HUES64 (cell line): ENCODE measurements around the gene GSTT2B.
"Not testable (repeated sequence)": the region's sequence is repeated elsewhere in the genome, so short reads cannot be mapped to it uniquely, and the experiment has no call there.

Experiments
- H3K27ac ChIP-seq: 2 replicates; pipeline ENCODE4 v1.7.0; 2013; ENCODE audit warnings: low read depth, low read length, inconsistent platforms
- H3K27me3 ChIP-seq: 2 replicates; pipeline ENCODE4 v1.6.1; 2013; ENCODE audit warnings: mild to moderate bottlenecking, low read length; ENCODE audit not compliant: insufficient read depth
- H3K36me3 ChIP-seq: 2 replicates; pipeline ENCODE4 v1.6.1; 2013; ENCODE audit warnings: mild to moderate bottlenecking, low read length; ENCODE audit not compliant: insufficient read depth
- H3K4me1 ChIP-seq: 2 replicates; pipeline ENCODE4 v1.6.1; 2013; ENCODE audit warnings: mild to moderate bottlenecking, low read length, moderate library complexity; ENCODE audit not compliant: insufficient read depth
- H3K4me3 ChIP-seq: 2 replicates; pipeline ENCODE4 v1.5.1; 2013; ENCODE audit warnings: mild to moderate bottlenecking, low read length, moderate library complexity
- H3K9ac ChIP-seq: 2 replicates; pipeline ENCODE4 v1.6.1; 2013; ENCODE audit warnings: mild to moderate bottlenecking, low read depth, low read length
- H3K9me3 ChIP-seq: 2 replicates; pipeline ENCODE4 v1.6.1; 2013; ENCODE audit warnings: low read depth, low read length; ENCODE audit not compliant: insufficient read depth
- WGBS: fragments of 150-250, 120-280 bp; methylation state at CpG from one replicate; pipeline ENCODE4 v1.1.7; 2013; ENCODE audit warnings: missing lambda C conversion rate; 5-methylcytosine and 5-hydroxymethylcytosine counted together

GSTT2B gene

DNA sequence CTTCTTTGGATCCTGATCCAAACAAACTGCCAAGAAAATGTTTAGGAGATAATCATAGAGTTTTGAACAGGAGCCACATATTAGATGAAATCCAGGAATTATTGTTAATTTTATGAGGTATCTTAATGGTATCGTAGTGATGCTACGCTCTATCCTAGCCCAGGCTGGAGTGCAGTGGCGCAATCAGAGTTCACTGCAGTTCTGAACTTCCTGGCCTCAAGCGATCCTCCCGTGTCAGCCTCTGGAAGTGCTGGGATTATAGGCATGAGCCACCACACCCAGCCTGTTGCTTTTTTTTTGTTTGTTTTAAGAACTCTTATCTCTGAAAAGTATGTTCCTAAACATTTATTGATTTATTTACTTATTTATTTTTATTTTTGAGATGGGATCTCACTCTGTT is 41.9 kb upstream of the GSTT2B start:
- Histone ChIP-seq H3K9ac (no peak overlapping the region), H3K4me1 (peaks cover 6% of the 10 kb centered on the region), H3K27me3 (no peaks in the 10 kb centered on the region), H3K36me3 (no peaks in the 10 kb centered on the region), H3K27ac (no peak overlapping the region), H3K4me3 (no peak overlapping the region), H3K9me3 (no peaks in the 10 kb centered on the region)
- WGBS, result 91% methylated on average over 5 of the region's 5 CpGs

GRCh38 chr22:24002272-24002671 is 41.3 kb upstream of the GSTT2B start:
- peaks cover 6% of the 10 kb centered on the region for H3K4me1 ChIP-seq
- no peak overlapping the region for H3K9ac ChIP-seq
- no peaks in the 10 kb centered on the region for H3K36me3 ChIP-seq
- H3K9me3 ChIP-seq, result no peaks in the 10 kb centered on the region
- H3K4me3 ChIP-seq, result no peak overlapping the region
- no peaks in the 10 kb centered on the region for H3K27me3 ChIP-seq
- no peak overlapping the region for H3K27ac ChIP-seq
- 96% methylated on average over 9 of the region's 10 CpGs for WGBS

DNA sequence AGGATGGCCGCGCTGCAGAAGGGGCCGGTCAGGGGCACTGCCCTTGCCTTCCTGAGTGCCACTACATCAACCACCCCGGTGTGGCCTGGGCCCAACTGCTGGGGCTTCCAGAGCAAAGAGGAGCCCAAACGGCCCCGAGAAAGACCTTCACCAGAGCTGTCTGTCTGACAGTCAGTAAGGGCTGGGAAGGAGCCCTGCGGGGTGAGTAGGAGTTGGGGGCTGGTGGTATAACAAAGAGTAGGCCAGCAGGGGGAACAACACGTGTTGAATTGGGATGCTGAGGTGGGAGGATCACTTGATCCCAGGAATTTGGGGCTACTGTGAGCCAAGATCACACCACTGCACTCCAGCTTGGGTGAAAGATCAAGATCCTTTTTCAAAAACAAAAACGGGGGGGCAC is 40.3 kb upstream of the GSTT2B start:
- Histone ChIP-seq H3K4me1 (peaks cover 6% of the 10 kb centered on the region), H3K36me3 (no peaks in the 10 kb centered on the region), H3K9ac (peak overlapping the region; percentile 1; the same call in 1 of the 2 replicates), H3K27ac (peak overlapping the region; percentile 54; the same call in 1 of the 2 replicates), H3K27me3 (no peaks in the 10 kb centered on the region; the same call in 1 of the 2 replicates), H3K9me3 (no peaks in the 10 kb centered on the region), H3K4me3 (no peak overlapping the region)
- 67% methylated on average over 9 of the region's 9 CpGs for WGBS

DNA sequence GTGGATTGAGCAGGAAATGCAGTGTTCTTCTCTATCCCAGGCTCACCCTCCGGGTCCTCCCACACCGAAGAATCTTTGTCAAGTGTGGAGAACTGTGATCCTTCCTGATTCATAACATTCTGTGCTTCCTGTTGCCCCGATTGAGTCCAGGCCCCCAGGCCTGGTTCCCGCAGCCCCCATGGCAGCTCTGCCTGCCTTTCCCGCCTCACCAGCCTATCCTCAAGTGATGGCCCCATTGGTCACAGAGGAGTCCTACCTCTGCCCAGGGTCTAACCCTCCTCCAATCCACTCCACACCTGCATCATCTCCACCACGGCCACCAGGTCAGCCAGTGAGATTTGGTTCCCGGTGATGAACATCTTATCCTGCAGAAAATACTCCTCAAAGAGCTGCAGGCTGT is 38.8 kb upstream of the GSTT2B start:
- H3K9ac ChIP-seq, H3K4me3 ChIP-seq, H3K27ac ChIP-seq, H3K4me1 ChIP-seq, H3K27me3 ChIP-seq, H3K9me3 ChIP-seq, H3K36me3 ChIP-seq: not testable (repeated sequence)
- WGBS, result 94% methylated on average over 7 of the region's 7 CpGs

- H3K9me3 ChIP-seq, result no peaks in the 10 kb centered on the region
- no peak overlapping the region for H3K4me3 ChIP-seq
- 93% methylated on average over 3 of the region's 3 CpGs for WGBS
- no peak overlapping the region for H3K9ac ChIP-seq
- peaks cover 6% of the 10 kb centered on the region for H3K4me1 ChIP-seq
- H3K27ac ChIP-seq, result no peak overlapping the region
- no peaks in the 10 kb centered on the region; the same call in 1 of the 2 replicates for H3K27me3 ChIP-seq
- H3K36me3 ChIP-seq, result no peaks in the 10 kb centered on the region
Observed at GRCh38 chr22:23997092-23997491, 36.1 kb upstream of the GSTT2B start.

DNA sequence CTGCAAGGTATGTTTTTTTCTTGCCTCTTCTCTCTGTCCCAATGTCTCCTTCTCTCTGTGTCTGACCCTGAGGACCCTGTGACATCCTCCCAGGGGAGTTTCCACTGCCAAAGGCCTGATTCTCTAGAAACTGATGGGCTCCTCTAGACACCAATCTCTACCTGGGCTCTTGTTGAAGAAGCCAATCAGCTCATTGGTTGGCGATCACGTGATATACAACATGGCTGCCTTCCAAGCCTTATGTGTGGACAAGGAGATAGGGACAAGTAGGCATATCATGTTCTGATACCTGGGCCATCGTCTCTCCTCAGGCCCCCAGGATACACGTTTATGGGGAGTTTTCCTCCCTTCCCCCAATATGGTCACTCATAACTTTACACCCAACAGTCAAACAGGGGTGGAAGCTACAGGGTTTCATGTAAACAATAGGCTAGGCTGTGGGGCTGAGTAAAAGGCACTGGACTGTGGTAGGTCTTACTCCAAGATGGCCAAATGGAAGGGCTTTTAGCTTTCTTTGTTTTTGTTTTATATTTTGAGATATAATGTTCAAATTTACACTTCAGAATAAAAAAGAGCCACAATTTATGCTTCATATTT is 32.7 kb upstream of the GSTT2B start:
- H3K9me3 ChIP-seq, H3K27ac ChIP-seq, H3K9ac ChIP-seq, H3K4me3 ChIP-seq, H3K27me3 ChIP-seq, H3K4me1 ChIP-seq, H3K36me3 ChIP-seq: not testable (repeated sequence)
- WGBS, result 88% methylated on average over 3 of the region's 4 CpGs

- 85% methylated on average over 2 of the region's 2 CpGs for WGBS
- H3K4me3 ChIP-seq, H3K9ac ChIP-seq, H3K36me3 ChIP-seq, H3K9me3 ChIP-seq, H3K27me3 ChIP-seq, H3K27ac ChIP-seq, H3K4me1 ChIP-seq: not testable (repeated sequence)
Observed at GRCh38 chr22:23993080-23993479, 32.1 kb upstream of the GSTT2B start.

- not testable (repeated sequence) for H3K36me3 ChIP-seq, H3K4me1 ChIP-seq, H3K27ac ChIP-seq, H3K9ac ChIP-seq, H3K9me3 ChIP-seq, H3K27me3 ChIP-seq, H3K4me3 ChIP-seq
- WGBS, result 45% methylated on average over 1 of the region's 3 CpGs
Observed at GRCh38 chr22:23989583-23990244, 28.7 kb upstream of the GSTT2B start.

GRCh38 chr22:23986538-23987178 is 25.7 kb upstream of the GSTT2B start:
- H3K27ac ChIP-seq, H3K9ac ChIP-seq, H3K9me3 ChIP-seq, H3K4me3 ChIP-seq, H3K36me3 ChIP-seq, H3K27me3 ChIP-seq, H3K4me1 ChIP-seq: not testable (repeated sequence)
- 73% methylated on average over 4 of the region's 4 CpGs for WGBS

GRCh38 chr22:23986089-23986488 is 25.1 kb upstream of the GSTT2B start:
- H3K4me1 ChIP-seq, H3K27me3 ChIP-seq, H3K27ac ChIP-seq, H3K9ac ChIP-seq, H3K4me3 ChIP-seq, H3K36me3 ChIP-seq, H3K9me3 ChIP-seq: not testable (repeated sequence)
- 79% methylated on average over 8 of the region's 8 CpGs for WGBS

DNA sequence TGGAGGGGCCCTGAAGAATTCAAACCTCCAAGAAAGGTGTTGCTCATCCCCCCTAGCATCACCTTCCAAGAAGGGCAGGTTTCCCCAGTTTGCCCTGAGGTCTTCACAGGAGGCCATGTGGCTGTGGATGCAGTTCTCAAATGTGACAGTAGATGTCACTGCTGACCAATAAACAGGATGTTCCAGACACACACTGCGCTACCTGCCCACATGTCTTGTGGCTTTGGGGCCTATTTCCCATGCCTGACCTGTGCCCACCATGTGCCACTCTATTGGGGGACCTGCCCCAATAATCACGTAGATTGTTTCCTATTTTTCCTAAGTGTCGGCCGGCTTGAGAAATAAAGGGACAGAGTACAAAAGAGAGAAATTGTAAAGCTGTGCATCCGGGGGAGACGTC is 23.4 kb upstream of the GSTT2B start:
- Histone ChIP-seq H3K27me3 (no peaks in the 10 kb centered on the region), H3K27ac (no peak overlapping the region), H3K9ac (no peak overlapping the region), H3K9me3 (no peaks in the 10 kb centered on the region), H3K36me3 (no peaks in the 10 kb centered on the region), H3K4me3 (no peak overlapping the region), H3K4me1 (no peaks in the 10 kb centered on the region)
- 10% methylated on average over 6 of the region's 6 CpGs for WGBS
